Mesendoderm (in vitro differentiated cells): Measurements from ENCODE around the gene TEX29.

Experiments used
- DNase-seq: peaks from one replicate; pipeline ENCODE4 v3.0.0; 2013
- H2AK5ac ChIP-seq: 2 replicates; pipeline ENCODE4 v1.6.1; 2013; ENCODE audit warnings: low read length, inconsistent platforms
- H2BK120ac ChIP-seq: 2 replicates; pipeline ENCODE4 v1.6.1; 2013; ENCODE audit warnings: low read depth, mild to moderate bottlenecking, low read length, moderate library complexity, mixed read lengths
- H2BK15ac ChIP-seq: replicated peaks from 2 replicates; pipeline ENCODE4 v1.6.1; 2013; ENCODE audit warnings: low read depth, mild to moderate bottlenecking, moderate library complexity
- H2BK5ac ChIP-seq: 2 replicates; pipeline ENCODE4 v1.6.1; 2013; ENCODE audit warnings: low read length, inconsistent platforms
- H3K18ac ChIP-seq: 2 replicates; pipeline ENCODE4 v1.6.1; 2013; ENCODE audit warnings: mild to moderate bottlenecking, low read length, mixed read lengths
- H3K23ac ChIP-seq: one replicate; pipeline ENCODE4 v1.6.1; 2013; ENCODE audit warnings: low read length
- H3K27ac ChIP-seq: 2 replicates; pipeline ENCODE4 v1.5.1; 2013; ENCODE audit warnings: low read depth, mild to moderate bottlenecking, inconsistent platforms, low read length, moderate library complexity
- H3K27me3 ChIP-seq: 2 replicates; pipeline ENCODE4 v1.6.1; 2013; ENCODE audit warnings: low read length, control low read depth, mild to moderate bottlenecking, inconsistent platforms; ENCODE audit not compliant: insufficient read depth, poor library complexity
- H3K36me3 ChIP-seq: 2 replicates; pipeline ENCODE4 v1.6.1; 2013; ENCODE audit warnings: low read length, inconsistent platforms; ENCODE audit not compliant: control insufficient read depth, insufficient read depth
- H3K4ac ChIP-seq: one replicate; pipeline ENCODE4 v1.6.1; 2013; ENCODE audit warnings: low read depth, mild to moderate bottlenecking, low read length, moderate library complexity
- H3K4me1 ChIP-seq: 2 replicates; pipeline ENCODE4 v1.6.1; 2013; ENCODE audit warnings: low read depth, low read length, inconsistent platforms; ENCODE audit not compliant: control insufficient read depth
- H3K4me2 ChIP-seq: 2 replicates; pipeline ENCODE4 v1.6.1; 2013; ENCODE audit warnings: low read length
- H3K4me3 ChIP-seq: 2 replicates; pipeline ENCODE4 v1.5.1; 2013; ENCODE audit warnings: mild to moderate bottlenecking, low read length
- H3K56ac ChIP-seq: one replicate; pipeline ENCODE4 v1.6.1; 2013; ENCODE audit warnings: low read length
- H3K79me1 ChIP-seq: 2 replicates; pipeline ENCODE4 v1.6.1; 2013; ENCODE audit warnings: low read length, inconsistent platforms
- H3K79me2 ChIP-seq: 2 replicates; pipeline ENCODE4 v1.6.1; 2013; ENCODE audit warnings: mild to moderate bottlenecking, low read length; ENCODE audit not compliant: control insufficient read depth, insufficient read depth
- H3K9ac ChIP-seq: 2 replicates; pipeline ENCODE4 v1.6.1; 2013; ENCODE audit warnings: low read length, inconsistent platforms
- H4K5ac ChIP-seq: one replicate; pipeline ENCODE4 v1.6.1; 2013; ENCODE audit warnings: low read length
- H4K8ac ChIP-seq: one replicate; pipeline ENCODE4 v1.6.1; 2013; ENCODE audit warnings: low read depth, mild to moderate bottlenecking, control low read depth, low read length, moderate library complexity
- WGBS: extraction: QIAGEN DNeasy Blood & Tissue Kit; methylation state at CpG from one replicate; pipeline ENCODE4 v1.1.7; 2013; ENCODE audit warnings: low lambda C conversion rate, missing lambda C conversion rate; ENCODE audit not compliant: insufficient coverage; ENCODE audit errors: extremely low coverage; 5-methylcytosine and 5-hydroxymethylcytosine counted together

TEX29 gene

GRCh38 chr13:111347438-111347837, 27.0 kb downstream of the TEX29 start:
- Histone ChIP-seq H3K23ac (no peak overlapping the region), H3K18ac (no peak overlapping the region)

GRCh38 chr13:111353508-111353907, 33.1 kb downstream of the TEX29 start:
- no CpG with 5 or more reads among the region's 2 CpGs for WGBS
- Histone ChIP-seq H2BK5ac (no peak overlapping the region), H3K36me3 (no peaks in the 10 kb centered on the region), H3K4me3 (no peak overlapping the region), H4K8ac (no peak overlapping the region), H2BK120ac (no peak overlapping the region), H2AK5ac (no peak overlapping the region), H3K23ac (no peak overlapping the region), H3K79me2 (no peaks in the 10 kb centered on the region), H4K5ac (no peak overlapping the region), H3K4ac (no peak overlapping the region), H3K79me1 (no peaks in the 10 kb centered on the region), H3K18ac (no peak overlapping the region), H3K27ac (no peak overlapping the region), H3K27me3 (no peaks in the 10 kb centered on the region), H3K9ac (no peak overlapping the region), H3K56ac (no peak overlapping the region), H3K4me1 (no peaks in the 10 kb centered on the region), H3K4me2 (no peak overlapping the region), H2BK15ac (no peak overlapping the region)
- no peak for DNase-seq

More at GRCh38 chr13:111347438-111347837, 27.0 kb downstream of the TEX29 start:
- H3K27me3 ChIP-seq, result no peaks in the 10 kb centered on the region
- H3K9ac ChIP-seq, result no peak overlapping the region
- H3K4me2 ChIP-seq, result no peak overlapping the region
- no peak overlapping the region for H3K27ac ChIP-seq
- no peak overlapping the region for H2AK5ac ChIP-seq
- no peaks in the 10 kb centered on the region for H3K36me3 ChIP-seq
- WGBS, result no CpG with 5 or more reads among the region's 6 CpGs
- no peak overlapping the region for H3K4ac ChIP-seq
- no peak overlapping the region for H2BK15ac ChIP-seq
- no peaks in the 10 kb centered on the region for H3K4me1 ChIP-seq
- H2BK120ac ChIP-seq, result no peak overlapping the region
- H4K5ac ChIP-seq, result no peak overlapping the region
- H2BK5ac ChIP-seq, result no peak overlapping the region
- no peak for DNase-seq
- H3K79me1 ChIP-seq, result no peaks in the 10 kb centered on the region
- H4K8ac ChIP-seq, result no peak overlapping the region
- H3K4me3 ChIP-seq, result no peak overlapping the region
- H3K56ac ChIP-seq, result no peak overlapping the region
- no peaks in the 10 kb centered on the region for H3K79me2 ChIP-seq

GRCh38 chr13:111354789-111355188, 34.3 kb downstream of the TEX29 start:
- Histone ChIP-seq H2BK120ac (no peak overlapping the region), H3K79me1 (no peaks in the 10 kb centered on the region), H3K27ac (no peak overlapping the region), H3K27me3 (no peaks in the 10 kb centered on the region), H3K4me1 (no peaks in the 10 kb centered on the region), H3K79me2 (no peaks in the 10 kb centered on the region), H3K4ac (no peak overlapping the region), H2BK15ac (no peak overlapping the region), H4K8ac (no peak overlapping the region), H2BK5ac (no peak overlapping the region), H3K18ac (no peak overlapping the region), H2AK5ac (no peak overlapping the region), H3K4me3 (no peak overlapping the region), H3K23ac (no peak overlapping the region), H4K5ac (no peak overlapping the region), H3K9ac (no peak overlapping the region), H3K36me3 (no peaks in the 10 kb centered on the region), H3K56ac (no peak overlapping the region), H3K4me2 (no peak overlapping the region)
- DNase-seq, result no peak
- no CpG with 5 or more reads among the region's 7 CpGs for WGBS

GRCh38 chr13:111356795-111357194, 36.4 kb downstream of the TEX29 start:
- no peak overlapping the region for H3K18ac ChIP-seq
- WGBS, result no CpG with 5 or more reads among the region's 4 CpGs
- no peak overlapping the region for H2BK120ac ChIP-seq
- H3K23ac ChIP-seq, result no peak overlapping the region
- DNase-seq, result no peak
- no peak overlapping the region for H3K9ac ChIP-seq
- H3K27ac ChIP-seq, result no peak overlapping the region
- no peak overlapping the region for H3K4me3 ChIP-seq
- no peak overlapping the region for H4K8ac ChIP-seq
- H3K79me2 ChIP-seq, result no peaks in the 10 kb centered on the region
- no peak overlapping the region for H4K5ac ChIP-seq
- H2AK5ac ChIP-seq, result no peak overlapping the region
- no peak overlapping the region for H3K4me2 ChIP-seq
- H3K27me3 ChIP-seq, result no peaks in the 10 kb centered on the region
- H3K36me3 ChIP-seq, result no peaks in the 10 kb centered on the region
- no peak overlapping the region for H3K56ac ChIP-seq
- no peaks in the 10 kb centered on the region for H3K4me1 ChIP-seq
- no peak overlapping the region for H3K4ac ChIP-seq
- no peaks in the 10 kb centered on the region for H3K79me1 ChIP-seq
- no peak overlapping the region for H2BK5ac ChIP-seq
- H2BK15ac ChIP-seq, result no peak overlapping the region

- Histone ChIP-seq H4K8ac (no peak overlapping the region), H3K27ac (no peak overlapping the region), H2AK5ac (no peak overlapping the region), H3K36me3 (no peaks in the 10 kb centered on the region), H3K23ac (no peak overlapping the region), H3K9ac (no peak overlapping the region), H2BK120ac (no peak overlapping the region), H3K4me2 (no peak overlapping the region), H3K18ac (no peak overlapping the region), H3K4me3 (no peak overlapping the region), H2BK15ac (no peak overlapping the region), H3K4ac (no peak overlapping the region), H3K27me3 (no peaks in the 10 kb centered on the region), H3K4me1 (no peaks in the 10 kb centered on the region), H4K5ac (no peak overlapping the region), H3K79me1 (no peaks in the 10 kb centered on the region), H3K79me2 (no peaks in the 10 kb centered on the region), H2BK5ac (no peak overlapping the region), H3K56ac (no peak overlapping the region)
- DNase-seq, result peak; percentile 75
- no CpG with 5 or more reads among the region's 11 CpGs for WGBS
Measured at GRCh38 chr13:111359237-111359915, 38.9 kb downstream of the TEX29 start.

- Histone ChIP-seq H2BK120ac (no peak overlapping the region), H3K56ac (no peak overlapping the region), H3K23ac (no peak overlapping the region), H3K79me2 (no peaks in the 10 kb centered on the region), H3K4me1 (no peaks in the 10 kb centered on the region), H3K36me3 (no peaks in the 10 kb centered on the region), H2BK15ac (no peak overlapping the region), H3K27me3 (no peaks in the 10 kb centered on the region), H2AK5ac (no peak overlapping the region), H3K18ac (no peak overlapping the region), H3K4ac (no peak overlapping the region), H4K5ac (no peak overlapping the region), H4K8ac (no peak overlapping the region), H3K4me3 (no peak overlapping the region), H3K79me1 (no peaks in the 10 kb centered on the region), H2BK5ac (no peak overlapping the region), H3K9ac (no peak overlapping the region), H3K27ac (no peak overlapping the region), H3K4me2 (no peak overlapping the region)
- DNase-seq, result no peak
- WGBS, result no CpG with 5 or more reads among the region's 7 CpGs
Measured at GRCh38 chr13:111359930-111360329, 39.5 kb downstream of the TEX29 start.
